GM12873 (cell line): ENCODE measurements around the gene CFAP97.

Experiments
- CTCF ChIP-seq: IDR thresholded peaks from 2 replicates; pipeline ENCODE4 v1.5.1; 2012; ENCODE audit warnings: low read depth, mild to moderate bottlenecking, moderate library complexity, low read length, control low read depth; ENCODE audit not compliant: insufficient read depth; ENCODE audit errors: missing control alignments

The CFAP97 gene

GRCh38 chr4:185142912-185143600, 60.7 kb downstream of the CFAP97 start, which contains the start of gene SLC25A4:
Gene SLC25A4, plus strand, starts transcription at chr4:185143266. Its CDS starts 107 bp downstream, at chr4:185143373.
- TF ChIP-seq CTCF = peak; percentile 55

- TF ChIP-seq CTCF = no peak
These were observed 61.3 kb downstream of the CFAP97 start for GRCh38 chr4:185142564-185142911.

- no peak for TF ChIP-seq CTCF
These were observed 62.0 kb downstream of the CFAP97 start for GRCh38 chr4:185141777-185142176.

GRCh38 chr4:185139736-185140135, 64.1 kb downstream of the CFAP97 start:
- TF ChIP-seq CTCF = no peak

- no peak for TF ChIP-seq CTCF
These were observed 65.6 kb downstream of the CFAP97 start for GRCh38 chr4:185138161-185138560.

- no peak for TF ChIP-seq CTCF
These were observed 66.4 kb downstream of the CFAP97 start for GRCh38 chr4:185137233-185137925.

- TF ChIP-seq CTCF = peak; percentile 65
These were observed 69.4 kb downstream of the CFAP97 start for GRCh38 chr4:185134307-185134869.
